ENCODE results near the gene SLC7A5.
"Not testable (repeated sequence)": the region's sequence is repeated elsewhere in the genome, so short reads cannot be mapped to it uniquely, and the experiment has no call there.

Gene SLC7A5

DNA sequence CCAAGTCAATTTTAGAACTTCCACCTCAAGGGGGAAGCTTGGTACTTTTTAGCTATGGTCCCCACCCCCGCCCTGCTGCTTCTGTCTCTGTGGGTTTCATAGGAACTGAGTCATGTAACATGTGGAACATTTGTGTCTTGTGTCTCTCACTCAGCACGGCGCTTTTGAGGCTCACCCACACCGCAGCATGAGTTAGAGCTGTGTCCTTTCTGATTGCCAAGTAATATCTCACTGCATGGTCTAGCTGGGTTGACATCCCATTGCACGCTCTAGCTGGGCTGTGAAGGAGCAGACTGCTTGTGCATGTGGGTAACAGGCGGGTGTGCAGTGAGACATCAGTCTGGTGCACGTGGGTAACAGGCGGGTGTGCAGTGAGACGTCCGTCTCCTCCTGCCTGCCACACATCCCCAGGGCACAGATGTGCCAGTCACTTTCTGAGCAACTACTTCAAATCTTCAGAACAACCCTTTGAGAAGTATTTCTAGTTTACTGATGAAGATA lies 26.4 kb upstream of the SLC7A5 start:
- no peak for TF ChIP-seq POLR2A (IDR thresholded peaks at IDR 0.05; ENCODE audit: low read depth, low read length)
- DNase-seq (ENCODE audit: insufficient read length, low spot score) (no peak), FAIRE-seq (no peak)

DNA sequence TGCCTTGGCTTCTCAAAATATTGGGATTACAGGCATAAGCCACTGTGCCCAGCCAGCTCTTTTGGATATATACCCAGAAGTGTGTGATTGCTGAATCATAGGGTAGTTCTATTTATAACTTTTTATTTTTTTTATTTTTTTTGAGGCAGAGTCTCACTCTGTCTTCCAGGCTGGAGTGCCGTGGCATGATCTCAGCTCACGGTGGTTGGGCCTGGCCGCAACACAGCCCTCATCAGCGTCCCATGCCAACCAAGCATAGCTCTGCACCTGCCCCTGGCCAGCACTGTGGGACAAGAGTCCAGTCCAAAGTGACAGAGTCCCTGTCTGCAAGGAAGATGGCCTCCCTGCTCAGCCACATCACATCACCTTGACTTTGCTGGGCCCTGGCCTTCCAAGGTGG lies 24.7 kb upstream of the SLC7A5 start:
- DNase-seq (ENCODE audit: insufficient read length, low spot score); FAIRE-seq: not testable (repeated sequence)

DNA sequence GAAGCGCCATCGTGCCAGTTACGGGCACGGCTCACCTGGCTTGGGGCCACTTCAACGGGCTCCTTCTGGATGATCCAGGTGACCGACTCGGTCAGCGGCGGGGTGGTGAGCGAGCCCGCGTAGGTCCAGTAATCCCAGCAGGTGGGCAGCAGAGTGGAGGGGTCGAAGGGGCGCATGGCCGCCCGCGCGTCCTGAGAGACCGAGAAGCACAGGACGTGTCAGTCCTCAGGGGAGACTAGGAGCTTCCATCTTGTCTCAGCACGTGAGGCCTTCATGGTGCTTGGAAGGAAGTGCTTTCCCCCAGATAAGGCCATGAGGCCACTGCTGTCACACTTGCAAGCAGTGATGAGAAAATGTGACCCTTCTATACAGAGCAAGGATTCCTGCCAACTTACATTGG lies 22.5 kb upstream of the SLC7A5 start:
- no peak for FAIRE-seq
- TF ChIP-seq POLR2A (IDR thresholded peaks at IDR 0.05; ENCODE audit: low read depth, low read length), result no peak

DNA sequence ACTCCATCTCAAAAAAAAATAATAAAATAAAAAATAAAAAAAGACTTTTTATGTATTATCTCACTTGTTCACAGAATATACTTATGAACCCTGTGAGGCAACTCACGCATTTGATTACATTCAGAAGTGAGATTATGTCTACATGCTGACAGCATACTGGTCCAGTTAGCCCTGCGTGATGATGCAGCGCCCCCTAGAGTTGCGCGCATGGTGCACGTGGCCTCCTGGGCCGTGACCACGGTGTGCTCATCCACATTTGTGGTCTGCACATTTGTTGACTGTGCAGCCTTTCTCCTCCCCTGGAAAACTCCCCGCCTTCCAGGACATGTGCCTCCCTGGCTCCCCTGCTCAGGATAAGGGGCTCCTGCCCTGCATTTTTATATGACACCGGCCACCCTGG lies 20.5 kb upstream of the SLC7A5 start:
- FAIRE-seq; DNase-seq (ENCODE audit: insufficient read length, low spot score): not testable (repeated sequence)

More for the DNA sequence above, 22.5 kb upstream of the SLC7A5 start:
- no peak for DNase-seq (ENCODE audit: insufficient read length, low spot score)

DNA sequence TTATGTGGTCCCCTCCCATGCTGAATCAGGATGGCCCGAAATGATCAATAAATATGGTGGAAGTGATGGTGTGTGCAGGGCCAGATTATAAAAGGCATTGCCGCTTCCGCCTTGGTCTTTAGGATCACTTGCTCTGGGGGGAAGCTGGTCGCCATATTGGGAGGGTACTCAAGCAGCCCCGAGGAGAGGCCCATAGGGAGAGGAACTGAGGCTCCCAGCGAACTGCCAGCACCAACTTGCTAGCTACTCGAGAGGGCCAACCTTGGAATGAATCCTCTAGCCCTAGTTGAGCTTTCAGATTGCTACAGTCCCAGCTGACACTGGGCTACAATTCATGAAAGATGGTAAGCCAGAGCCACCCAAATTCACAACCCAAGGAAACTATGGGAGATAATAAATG lies 19.0 kb upstream of the SLC7A5 start:
- not testable (repeated sequence) for DNase-seq (ENCODE audit: insufficient read length, low spot score); FAIRE-seq

DNA sequence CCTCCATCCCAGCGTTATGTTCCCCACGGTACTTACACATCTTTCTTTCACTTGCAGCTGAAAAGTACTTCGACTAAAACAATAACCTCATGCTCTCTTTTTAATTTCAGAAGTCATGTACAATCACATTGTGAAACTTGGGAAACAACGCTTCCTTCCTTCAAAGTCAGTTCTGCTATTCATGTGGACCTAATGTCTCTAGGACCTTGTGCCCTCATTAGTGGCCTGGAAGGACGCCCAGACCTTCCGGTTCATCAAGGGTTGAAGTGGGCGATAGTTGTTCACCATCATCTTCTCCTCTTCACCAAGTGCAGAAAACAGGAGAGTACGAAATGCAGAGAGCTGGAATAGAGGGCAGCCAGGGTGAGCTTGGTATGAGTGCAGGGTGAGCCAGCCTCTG lies 18.6 kb upstream of the SLC7A5 start:
- FAIRE-seq, result not testable (repeated sequence)

DNA sequence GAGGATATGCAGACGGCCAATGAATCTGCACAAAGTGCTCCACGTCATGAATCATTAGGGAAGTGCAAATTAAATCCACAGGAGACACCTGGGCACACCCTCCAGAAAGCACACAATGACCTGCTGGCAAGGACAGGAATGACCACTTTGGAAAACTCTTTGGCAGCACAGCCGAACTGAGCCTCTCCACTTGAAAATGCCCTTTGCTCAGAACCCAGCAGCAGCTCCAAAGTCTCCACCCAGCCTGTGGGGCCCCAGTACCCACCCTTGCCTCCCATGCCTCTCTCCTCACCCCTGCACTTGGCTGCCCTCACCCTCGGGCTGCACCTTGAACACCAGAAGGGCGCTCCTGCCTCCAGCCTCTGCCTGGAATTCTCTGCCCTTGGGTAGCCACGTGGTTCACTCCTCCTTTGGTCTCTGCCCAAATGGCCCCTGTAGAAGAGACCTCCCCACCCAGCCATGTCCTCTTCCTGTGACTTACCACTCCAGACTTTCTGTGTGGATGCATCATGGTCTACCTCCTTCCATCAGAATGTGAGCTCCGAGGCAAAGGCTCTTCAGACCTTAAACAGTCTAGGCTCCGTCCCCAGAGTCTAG lies 16.2 kb upstream of the SLC7A5 start:
- not testable (repeated sequence) for FAIRE-seq; DNase-seq (ENCODE audit: insufficient read length, low spot score)

More for the DNA sequence above, 18.6 kb upstream of the SLC7A5 start:
- not testable (repeated sequence) for DNase-seq (ENCODE audit: insufficient read length, low spot score)

DNA sequence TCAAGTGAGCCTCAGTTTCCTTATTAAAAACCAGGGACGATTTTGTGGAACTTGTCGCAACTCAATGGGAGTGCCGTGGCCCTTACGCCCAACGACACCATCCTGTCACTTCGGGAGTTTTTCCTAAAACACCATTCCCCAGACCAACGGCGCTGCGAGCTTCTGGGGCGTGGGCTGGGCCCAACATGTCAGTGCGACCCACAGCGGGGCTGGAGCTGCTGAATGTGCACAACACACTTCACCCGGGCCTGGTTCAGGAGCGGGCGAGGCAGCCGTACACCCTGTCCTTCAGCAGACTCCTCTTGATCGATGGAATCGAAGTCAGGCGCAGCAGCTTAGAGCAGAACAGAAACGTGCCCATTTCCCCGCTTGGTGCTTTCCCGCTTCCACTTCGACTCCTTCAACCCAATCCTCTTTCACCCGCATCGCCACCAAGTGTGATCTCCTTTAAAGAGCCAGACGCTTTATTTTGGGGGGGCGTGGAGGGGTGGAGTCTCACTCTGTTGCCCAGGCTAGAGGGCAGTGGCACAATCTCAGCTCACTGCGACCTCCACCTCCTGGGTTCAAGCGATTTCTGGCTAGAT lies 13.2 kb upstream of the SLC7A5 start:
- TF ChIP-seq POLR2A (IDR thresholded peaks at IDR 0.05; ENCODE audit: low read depth, low read length), result no peak
- FAIRE-seq (no peak), DNase-seq (ENCODE audit: insufficient read length, low spot score) (no peak)

DNA sequence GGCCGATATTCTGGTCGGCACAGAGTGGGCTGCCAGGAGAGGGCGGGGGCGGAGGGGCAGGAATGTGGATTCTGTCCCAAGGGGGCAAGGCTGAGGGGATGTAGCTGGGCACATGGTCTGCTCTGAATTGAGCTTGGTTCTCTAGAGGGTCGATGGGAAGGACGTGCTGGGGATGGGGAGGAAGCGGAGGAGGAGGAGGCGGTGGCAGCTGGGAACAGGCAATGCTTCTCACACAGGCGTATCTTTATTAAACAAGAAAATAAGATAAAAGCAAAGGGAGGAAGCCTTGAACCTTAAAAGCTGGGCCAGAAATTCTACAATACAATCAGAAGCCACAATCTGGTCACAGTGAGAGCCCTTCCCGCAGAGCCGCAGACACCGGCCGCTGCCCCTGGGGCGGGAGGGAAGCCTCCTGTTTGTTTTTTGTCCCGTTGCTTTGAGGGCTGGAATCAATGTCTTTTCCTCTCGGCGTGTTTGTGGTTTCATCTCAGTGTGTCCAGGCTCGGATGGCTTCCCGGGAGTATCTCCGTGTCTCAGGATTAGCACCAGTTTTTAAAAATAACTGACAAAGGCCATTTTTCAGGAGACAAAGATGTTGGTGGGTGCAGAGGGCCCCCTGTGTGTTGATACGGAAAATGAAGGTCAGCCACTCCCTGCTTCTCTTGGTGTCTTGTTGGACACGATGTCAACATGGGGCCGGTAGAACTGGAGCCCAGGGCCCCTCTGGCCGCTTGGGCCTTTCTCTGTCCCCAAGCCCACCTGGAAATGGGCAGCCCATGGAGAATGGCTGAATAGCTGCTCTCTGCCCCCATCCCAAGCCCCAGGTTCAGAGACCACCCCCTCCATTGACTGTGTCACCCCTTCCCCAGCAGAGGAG lies 12.3 kb upstream of the SLC7A5 start:
- FAIRE-seq (no peak), DNase-seq (ENCODE audit: insufficient read length, low spot score) (no peak)
- TF ChIP-seq POLR2A (IDR thresholded peaks at IDR 0.05; ENCODE audit: low read depth, low read length), result no peak

DNA sequence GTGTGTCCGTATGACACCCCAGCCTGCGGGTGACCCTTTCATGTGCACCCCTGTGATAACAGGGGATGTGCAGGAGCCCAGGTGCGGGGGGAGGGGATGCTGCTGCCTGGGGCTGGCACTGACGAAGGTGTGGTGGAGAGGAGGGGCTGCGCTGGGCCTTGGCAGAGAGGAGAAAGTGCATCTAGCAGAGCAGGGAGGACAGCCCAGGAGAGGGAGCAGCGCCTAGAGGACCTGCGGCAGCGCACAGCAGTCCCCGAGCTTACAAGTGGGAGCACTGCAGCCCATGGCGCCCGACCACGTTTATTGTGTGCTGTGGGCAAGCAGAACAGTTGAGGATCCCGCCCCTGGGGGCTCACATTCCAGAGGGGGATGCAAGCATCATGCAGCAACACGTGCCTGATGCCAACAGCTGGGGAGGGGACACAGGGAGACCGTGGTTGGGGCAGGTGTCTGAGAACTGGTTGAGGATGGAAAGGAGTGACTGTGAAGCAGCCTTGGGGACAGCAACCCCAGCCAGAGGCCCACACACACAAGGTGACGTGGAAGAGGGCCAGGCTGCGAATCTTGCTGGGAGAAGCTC lies 10.9 kb upstream of the SLC7A5 start:
- TF ChIP-seq POLR2A (IDR thresholded peaks at IDR 0.05; ENCODE audit: low read depth, low read length), result no peak
- DNase-seq (ENCODE audit: insufficient read length, low spot score) (no peak), FAIRE-seq (no peak)

DNA sequence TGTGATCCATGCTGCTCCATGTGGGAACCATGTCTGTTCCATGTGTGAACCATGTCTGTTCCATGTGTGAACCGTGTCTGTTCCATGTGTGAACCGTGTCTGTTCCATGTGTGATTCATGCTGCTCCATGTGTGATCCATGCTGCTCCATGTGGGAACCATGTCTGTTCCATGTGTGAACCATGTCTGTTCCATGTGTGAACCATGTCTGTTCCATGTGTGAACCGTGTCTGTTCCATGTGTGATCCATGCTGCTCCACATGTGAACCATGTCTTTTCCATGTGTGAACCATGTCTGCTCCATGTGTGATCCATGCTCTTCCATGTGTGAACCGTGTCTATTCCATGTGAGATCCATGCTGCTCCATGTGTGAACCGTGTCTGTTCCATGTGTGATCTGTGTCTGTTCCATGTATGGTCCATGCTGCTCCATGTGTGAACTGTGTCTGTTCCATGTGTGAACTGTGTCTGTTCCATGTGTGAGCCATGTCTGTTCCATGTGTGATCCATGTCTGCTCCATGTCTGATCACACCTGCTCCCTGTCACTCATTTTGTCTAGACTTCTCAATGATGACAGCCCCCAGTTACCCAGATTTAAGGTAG lies 10.2 kb upstream of the SLC7A5 start:
- not testable (repeated sequence) for FAIRE-seq; DNase-seq (ENCODE audit: insufficient read length, low spot score)

DNA sequence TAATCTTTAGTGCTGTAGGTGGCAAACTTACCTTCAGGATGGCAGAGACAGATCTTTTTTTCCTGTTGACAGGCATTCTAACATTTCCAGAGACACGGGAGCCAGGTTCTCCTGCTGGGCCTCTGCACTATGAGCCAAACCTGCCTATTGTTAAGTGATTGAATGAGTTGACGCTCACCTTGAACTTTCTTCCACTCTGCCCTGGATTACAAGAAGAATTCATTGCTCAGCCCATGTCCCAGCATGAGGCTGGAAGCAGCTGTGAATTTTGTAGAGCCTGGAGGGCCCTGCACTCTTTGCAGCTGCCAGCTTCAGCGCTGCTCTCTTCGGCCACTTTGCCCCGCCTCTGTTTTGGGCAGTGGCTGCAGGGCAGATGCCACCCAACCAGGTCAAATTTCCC lies 9.4 kb upstream of the SLC7A5 start:
- DNase-seq (ENCODE audit: insufficient read length, low spot score) (no peak), FAIRE-seq (no peak)
- no peak for TF ChIP-seq POLR2A (IDR thresholded peaks at IDR 0.05; ENCODE audit: low read depth, low read length)

DNA sequence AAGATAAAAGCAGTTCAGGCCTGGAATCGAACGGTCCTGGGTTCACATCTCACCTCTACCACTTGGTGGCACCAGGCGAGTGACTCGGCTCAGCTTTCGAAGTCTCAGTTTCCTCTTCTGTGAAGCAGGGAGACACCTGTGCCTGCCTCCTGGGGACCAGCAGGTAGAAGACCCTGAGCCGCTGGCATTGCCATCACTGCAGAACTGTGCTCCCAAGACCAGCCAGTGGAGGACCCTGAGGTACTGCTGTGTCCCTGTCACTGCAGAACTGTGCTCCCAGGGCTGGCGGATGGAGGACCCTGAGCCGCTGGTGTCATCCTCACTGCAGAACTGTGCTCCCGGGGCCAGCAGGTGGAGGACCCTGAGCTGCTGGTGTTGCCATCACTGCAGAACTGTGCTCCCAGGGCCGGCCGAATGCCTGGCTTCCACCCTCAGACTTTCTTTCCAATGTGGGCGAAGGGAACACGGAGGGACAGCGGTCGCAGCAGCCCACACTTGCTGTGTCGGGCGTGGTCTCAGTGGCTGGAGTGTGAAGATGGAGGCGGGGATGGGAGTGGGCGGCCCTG lies 8.7 kb upstream of the SLC7A5 start:
- DNase-seq (ENCODE audit: insufficient read length, low spot score) (no peak), FAIRE-seq (no peak)
- TF ChIP-seq POLR2A (IDR thresholded peaks at IDR 0.05; ENCODE audit: low read depth, low read length), result no peak

Measured in H54 (cell line).